HFFc6 (cell line): ENCODE measurements around the gene PHKA2. TPM values are rescaled to one million over a fixed set of nuclear protein-coding genes. Genes with fewer than 3 reads are reported as not detected.

ENCODE experiments used
- DNase-seq: peaks from one replicate; pipeline ENCODE4 v3.0.0-alpha.2; 2018
- H3K27ac Mint-ChIP-seq: 2 replicates; pipeline ENCODE4 v1.8.0; 2020; ENCODE audit warnings: mild to moderate bottlenecking, mixed read lengths
- H3K27me3 Mint-ChIP-seq: 2 replicates; pipeline ENCODE4 v1.8.0; 2021; ENCODE audit warnings: mild to moderate bottlenecking, moderate library complexity, mixed read lengths; ENCODE audit not compliant: insufficient read depth
- H3K36me3 Mint-ChIP-seq: 2 replicates; pipeline ENCODE4 v1.8.0; 2021; ENCODE audit warnings: low read depth, mixed read lengths
- H3K4me1 Mint-ChIP-seq: 2 replicates; pipeline ENCODE4 v1.8.0; 2020; ENCODE audit warnings: low read depth, mixed read lengths
- H3K4me3 Mint-ChIP-seq: 2 replicates; pipeline ENCODE4 v1.8.0; 2020; ENCODE audit warnings: mild to moderate bottlenecking, moderate library complexity, mixed read lengths
- H3K9me3 Mint-ChIP-seq: 2 replicates; pipeline ENCODE4 v1.8.0; 2020; ENCODE audit warnings: mild to moderate bottlenecking, mixed read lengths
- CTCF ChIP-seq: fragments of 200-600 bp; sonication (generic); IDR thresholded peaks from 2 replicates; pipeline ENCODE4 v1.5.0; 2021; ENCODE audit warnings: antibody characterized with exemption, mild to moderate bottlenecking
- total RNA-seq, 6 experiments: library from RNA; stranded (reverse); fragmentation: NEBNext Ultra II Directional; extraction: Animal tissue kit (Norgen Biotek cat#: 25700); gene quantifications; 2 replicates in 1 of 6; 3 replicates in 5 of 6; pipeline ENCODE4 v1.2.3, GENCODE V29; 2021

PHKA2 gene
- total RNA-seq, 6 experiments from 2014 or later, result 12.2 to 18.2 (median 16.9) TPM

- TF ChIP-seq CTCF, result no peak
- no peaks in the 10 kb centered on the region for H3K4me1 Mint-ChIP-seq
- no peaks in the 10 kb centered on the region for H3K36me3 Mint-ChIP-seq
- no peak for DNase-seq
- H3K27me3 Mint-ChIP-seq, result peaks cover 3% of the 10 kb centered on the region; the same call in 1 of the 2 replicates
- no peak overlapping the region for H3K27ac Mint-ChIP-seq
- no peak overlapping the region for H3K4me3 Mint-ChIP-seq
- H3K9me3 Mint-ChIP-seq, result no peaks in the 10 kb centered on the region
Observed at GRCh38 chrX:18900401-18900976, 83.4 kb downstream of the PHKA2 start.

GRCh38 chrX:18899796-18900380 lies 84.0 kb downstream of the PHKA2 start:
- Mint-ChIP-seq H3K27ac (no peak overlapping the region), H3K4me1 (no peaks in the 10 kb centered on the region), H3K27me3 (peaks cover 3% of the 10 kb centered on the region; the same call in 1 of the 2 replicates), H3K36me3 (no peaks in the 10 kb centered on the region), H3K4me3 (no peak overlapping the region), H3K9me3 (no peaks in the 10 kb centered on the region)
- no peak for DNase-seq
- peak; percentile 27; the same call in 1 of the 2 replicates for TF ChIP-seq CTCF

GRCh38 chrX:18898492-18898891 lies 85.4 kb downstream of the PHKA2 start:
- no peak for TF ChIP-seq CTCF
- Mint-ChIP-seq H3K27me3 (peaks cover 3% of the 10 kb centered on the region; the same call in 1 of the 2 replicates), H3K9me3 (no peaks in the 10 kb centered on the region)

GRCh38 chrX:18898091-18898490 lies 85.8 kb downstream of the PHKA2 start:
- no peaks in the 10 kb centered on the region for H3K4me1 Mint-ChIP-seq
- H3K9me3 Mint-ChIP-seq, result no peaks in the 10 kb centered on the region
- H3K27me3 Mint-ChIP-seq, result peaks cover 3% of the 10 kb centered on the region; the same call in 1 of the 2 replicates
- DNase-seq, result no peak
- TF ChIP-seq CTCF, result no peak
- no peak overlapping the region for H3K27ac Mint-ChIP-seq
- no peak overlapping the region for H3K4me3 Mint-ChIP-seq
- H3K36me3 Mint-ChIP-seq, result no peaks in the 10 kb centered on the region

More at GRCh38 chrX:18898492-18898891, 85.4 kb downstream of the PHKA2 start:
- H3K36me3 Mint-ChIP-seq, result no peaks in the 10 kb centered on the region
- H3K4me3 Mint-ChIP-seq, result no peak overlapping the region
- no peak for DNase-seq
- H3K27ac Mint-ChIP-seq, result no peak overlapping the region
- H3K4me1 Mint-ChIP-seq, result no peaks in the 10 kb centered on the region

GRCh38 chrX:18897611-18898010 lies 86.3 kb downstream of the PHKA2 start:
- Mint-ChIP-seq H3K27ac (no peak overlapping the region), H3K4me1 (no peaks in the 10 kb centered on the region), H3K27me3 (peaks cover 3% of the 10 kb centered on the region; the same call in 1 of the 2 replicates), H3K9me3 (no peaks in the 10 kb centered on the region), H3K36me3 (no peaks in the 10 kb centered on the region), H3K4me3 (peak overlapping the region; percentile 15; the same call in 1 of the 2 replicates)
- no peak for TF ChIP-seq CTCF
- no peak for DNase-seq
